ENCODE data around the gene ATP7A. TPM values are rescaled to one million over a fixed set of nuclear protein-coding genes. Genes with fewer than 3 reads are reported as not detected.

The ATP7A gene
- polyA plus RNA-seq, 1 of the 3 experiments (the other 2 are of a cell fraction), result 1.7 TPM

- no peaks in the 10 kb centered on the region for H3K79me2 ChIP-seq (ENCODE audit: insufficient read depth)
- CTCF ChIA-PET, result interaction anchor here (4.0 kb wide), 1 partner anchor 13 kb away, joined by 14 read pairs; no protein-coding TSS in a partner anchor
- H3F3A ChIP-seq (replicated peaks; ENCODE audit: insufficient read depth), result no peaks in the 10 kb centered on the region
- no peak overlapping the region for H3K4me2 ChIP-seq
- no peak overlapping the region for H3K9ac ChIP-seq
- H3K36me3 ChIP-seq (replicated peaks in 1 of 2; ENCODE audit: control insufficient read depth in 1 of 2, insufficient read depth in 2 of 2, low read length in 1 of 2), result no peaks in the 10 kb centered on the region
- no peak overlapping the region for H3K27ac ChIP-seq (ENCODE audit: low read depth in 2 of 2, low read length in 1 of 2)
- no peaks in the 10 kb centered on the region for H3K4me1 ChIP-seq (ENCODE audit: control insufficient read depth in 1 of 2, insufficient read depth in 2 of 2, low read depth in 1 of 2, low read length in 1 of 2)
- H3K9me3 ChIP-seq, result no peaks in the 10 kb centered on the region
- H3K4me3 ChIP-seq (ENCODE audit: low read depth in 2 of 2, low read length in 1 of 2), result no peak overlapping the region
- TF ChIP-seq MAX (IDR thresholded peaks at IDR 0.05; ENCODE audit: low read depth) (no peak), RAD21 (IDR thresholded peaks at IDR 0.05; ENCODE audit: low read length) (no peak), RXRA (IDR thresholded peaks at IDR 0.05; ENCODE audit: borderline replicate concordance, low read depth) (no peak)
- POLR2A ChIA-PET, result no interaction called here
- no peak for DNase-seq
- no peaks in the 10 kb centered on the region; the same call in 1 of the 2 replicates for H3K27me3 ChIP-seq (ENCODE audit: insufficient read depth)
- no peaks in the 10 kb centered on the region for H3K9me2 ChIP-seq
- no peaks in the 10 kb centered on the region for H4K20me1 ChIP-seq (ENCODE audit: insufficient read depth)
- WGBS (ENCODE audit: low lambda C conversion rate), result 57% methylated on average over 1 of the region's 1 CpG
- no peak overlapping the region for H2AFZ ChIP-seq (ENCODE audit: low read depth)
Observed at GRCh38 chrX:78042601-78043000, 132.1 kb downstream of the ATP7A start.

- CTCF ChIA-PET, result interaction anchor here (1.1 to 1.9 kb wide), 3 partner anchors 17 to 21 kb away, joined by 3 to 9 read pairs (median 7); no protein-coding TSS in a partner anchor
- TF ChIP-seq FOXJ3 (CRISPR knock-in tag; IDR thresholded peaks at IDR 0.05) (no peak), USF2 (IDR thresholded peaks at IDR 0.05; ENCODE audit: borderline replicate concordance, low read depth, low read length) (no peak), PBX3 (IDR thresholded peaks at IDR 0.05) (no peak), ELF1 (IDR thresholded peaks at IDR 0.05) (no peak), TEAD4 (IDR thresholded peaks at IDR 0.05; ENCODE audit: borderline replicate concordance, insufficient read depth) (no peak), CHD2 (IDR thresholded peaks at IDR 0.05; ENCODE audit: low read length, partially characterized antibody) (no peak), TCF12 (IDR thresholded peaks at IDR 0.05) (no peak), FOSL2 (IDR thresholded peaks at IDR 0.05; ENCODE audit: borderline replicate concordance, low read depth) (no peak), SMC3 (IDR thresholded peaks at IDR 0.05; ENCODE audit: low read depth, low read length) (no peak), FOXM1 (IDR thresholded peaks at IDR 0.05; ENCODE audit: low read depth) (no peak), MAX (IDR thresholded peaks at IDR 0.05; ENCODE audit: low read depth) (no peak), EZH2phosphoT487 (IDR thresholded peaks at IDR 0.05; ENCODE audit: borderline replicate concordance, low read depth) (no peak), RAD21 (IDR thresholded peaks at IDR 0.05; ENCODE audit: low read length) (no peak), ZBTB33 (IDR thresholded peaks at IDR 0.05; ENCODE audit: borderline replicate concordance, low read depth) (no peak), JUND (IDR thresholded peaks at IDR 0.05) (no peak), NRF1 (IDR thresholded peaks at IDR 0.05; ENCODE audit: low read depth, low read length) (no peak), RCOR1 (IDR thresholded peaks at IDR 0.05; ENCODE audit: low read length) (no peak), NFIC (IDR thresholded peaks at IDR 0.05; ENCODE audit: borderline replicate concordance) (no peak), USF1 (IDR thresholded peaks at IDR 0.05; ENCODE audit: borderline replicate concordance, low read depth) (no peak)
- H3K4me1 ChIP-seq (ENCODE audit: control insufficient read depth in 1 of 2, insufficient read depth in 2 of 2, low read depth in 1 of 2, low read length in 1 of 2), result no peaks in the 10 kb centered on the region
- no peaks in the 10 kb centered on the region for H3K9me3 ChIP-seq
- no peak overlapping the region for H3K4me2 ChIP-seq
- no peak overlapping the region for H2AFZ ChIP-seq (ENCODE audit: low read depth)
- H3K36me3 ChIP-seq (replicated peaks in 1 of 2; ENCODE audit: control insufficient read depth in 1 of 2, insufficient read depth in 2 of 2, low read length in 1 of 2), result no peaks in the 10 kb centered on the region
- H3K9me2 ChIP-seq, result no peaks in the 10 kb centered on the region
- no peak overlapping the region for H3K9ac ChIP-seq
- H3K4me3 ChIP-seq (ENCODE audit: low read depth in 2 of 2, low read length in 1 of 2), result no peak overlapping the region
- no peak overlapping the region for H3K27ac ChIP-seq (ENCODE audit: low read depth in 2 of 2, low read length in 1 of 2)
- H3K27me3 ChIP-seq (ENCODE audit: insufficient read depth), result no peaks in the 10 kb centered on the region
- no peaks in the 10 kb centered on the region for H4K20me1 ChIP-seq (ENCODE audit: insufficient read depth)
- no peak for DNase-seq
- POLR2A ChIA-PET, result no interaction called here
- no peaks in the 10 kb centered on the region for H3K79me2 ChIP-seq (ENCODE audit: insufficient read depth)
- H3F3A ChIP-seq (replicated peaks; ENCODE audit: insufficient read depth), result no peaks in the 10 kb centered on the region
- WGBS (ENCODE audit: low lambda C conversion rate), result 69% methylated on average over 4 of the region's 4 CpGs
Observed at GRCh38 chrX:78046362-78046761, 135.9 kb downstream of the ATP7A start.
